ENCODE results near the gene STAP1.
"Not testable (repeated sequence)": the region's sequence is repeated elsewhere in the genome, so short reads cannot be mapped to it uniquely, and the experiment has no call there.

Gene STAP1, protein sequence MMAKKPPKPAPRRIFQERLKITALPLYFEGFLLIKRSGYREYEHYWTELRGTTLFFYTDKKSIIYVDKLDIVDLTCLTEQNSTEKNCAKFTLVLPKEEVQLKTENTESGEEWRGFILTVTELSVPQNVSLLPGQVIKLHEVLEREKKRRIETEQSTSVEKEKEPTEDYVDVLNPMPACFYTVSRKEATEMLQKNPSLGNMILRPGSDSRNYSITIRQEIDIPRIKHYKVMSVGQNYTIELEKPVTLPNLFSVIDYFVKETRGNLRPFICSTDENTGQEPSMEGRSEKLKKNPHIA

GRCh38 chr4:67558493-67558892, at the start of gene STAP1:
STAP1 (plus strand) TSS chr4:67558727; CDS start chr4:67558810, 83 bp downstream.
- peaks cover 34% of the 10 kb centered on the region for H3K4me1 Mint-ChIP-seq (ENCODE audit: low read depth)

DNA sequence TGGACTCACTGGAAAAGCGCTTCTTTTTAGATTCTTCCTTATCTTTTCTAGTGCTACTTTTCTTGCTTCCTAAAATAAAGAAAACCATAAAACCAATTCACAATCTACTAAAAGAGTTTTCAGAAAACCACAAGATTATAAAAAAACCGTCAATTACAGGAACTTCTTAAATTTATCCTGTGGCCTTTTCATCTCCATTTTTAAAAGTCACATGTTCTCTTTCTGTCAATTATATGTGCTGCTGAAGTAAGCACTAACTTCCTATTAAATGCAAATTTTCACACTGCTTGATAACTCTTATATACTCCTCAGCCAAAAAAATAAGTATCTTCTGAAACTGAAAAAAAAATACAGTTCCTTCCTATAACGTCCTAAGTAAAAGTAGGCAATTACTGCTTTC, 46.0 kb upstream of the STAP1 start:
- Mint-ChIP-seq H3K27me3 (no peaks in the 10 kb centered on the region), H3K36me3 (ENCODE audit: low read depth) (peaks cover 91% of the 10 kb centered on the region), H3K4me1 (ENCODE audit: low read depth) (peaks cover 30% of the 10 kb centered on the region), H3K9me3 (no peaks in the 10 kb centered on the region), H3K4me3 (no peak overlapping the region), H3K27ac (peak overlapping the region; percentile 40)
- DNase-seq = no peak

More at GRCh38 chr4:67558493-67558892, at the start of gene STAP1:
- DNase-seq = no peak
- H3K27ac Mint-ChIP-seq = peak within 1 kb of the TSS; percentile 90
- no peaks in the 10 kb centered on the region for H3K36me3 Mint-ChIP-seq (ENCODE audit: low read depth)
- no peaks in the 10 kb centered on the region for H3K9me3 Mint-ChIP-seq
- H3K27me3 Mint-ChIP-seq = no peaks in the 10 kb centered on the region
- peak within 1 kb of the TSS; percentile 80 for H3K4me3 Mint-ChIP-seq

- peaks cover 54% of the 10 kb centered on the region for H3K4me1 Mint-ChIP-seq (ENCODE audit: low read depth)
- H3K4me3 Mint-ChIP-seq = no peak overlapping the region
- H3K27ac Mint-ChIP-seq = peak overlapping the region; percentile 4
- no peaks in the 10 kb centered on the region for H3K27me3 Mint-ChIP-seq
- H3K9me3 Mint-ChIP-seq = no peaks in the 10 kb centered on the region
- H3K36me3 Mint-ChIP-seq (ENCODE audit: low read depth) = peaks cover 80% of the 10 kb centered on the region
- no peak for DNase-seq
These were observed 38.4 kb upstream of the STAP1 start for GRCh38 chr4:67520141-67520540.

DNA sequence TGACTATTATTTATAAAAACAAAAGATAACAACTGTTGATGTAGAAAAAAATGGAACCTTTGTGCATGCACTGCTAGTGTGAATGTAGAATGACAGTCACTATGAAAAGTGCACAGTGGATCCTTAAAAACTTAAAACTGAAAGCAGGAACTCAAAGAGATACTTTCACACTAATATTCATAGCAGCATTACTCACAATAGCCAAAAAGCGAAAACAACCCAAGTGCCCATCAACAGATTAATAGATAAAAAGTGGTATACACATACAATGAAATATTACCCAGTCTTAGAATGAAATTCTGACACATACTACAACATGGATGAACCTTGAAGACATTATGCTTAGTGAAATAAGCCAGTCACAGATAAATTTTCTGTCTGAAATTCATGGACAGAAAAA, 37.0 kb upstream of the STAP1 start:
- Mint-ChIP-seq H3K36me3 (ENCODE audit: low read depth) (peaks cover 78% of the 10 kb centered on the region), H3K27ac (peak overlapping the region; percentile 49), H3K9me3 (no peaks in the 10 kb centered on the region)

GRCh38 chr4:67522230-67522629, 36.3 kb upstream of the STAP1 start:
- Mint-ChIP-seq H3K27ac (peak overlapping the region; percentile 96), H3K4me3 (peak overlapping the region; percentile 33), H3K4me1 (ENCODE audit: low read depth) (peaks cover 64% of the 10 kb centered on the region), H3K27me3 (no peaks in the 10 kb centered on the region), H3K9me3 (no peaks in the 10 kb centered on the region), H3K36me3 (ENCODE audit: low read depth) (peaks cover 78% of the 10 kb centered on the region)
- DNase-seq = no peak

More for the DNA sequence above, 37.0 kb upstream of the STAP1 start:
- Mint-ChIP-seq H3K4me1 (ENCODE audit: low read depth) (peaks cover 61% of the 10 kb centered on the region), H3K27me3 (no peaks in the 10 kb centered on the region), H3K4me3 (no peak overlapping the region)
- no peak for DNase-seq

DNA sequence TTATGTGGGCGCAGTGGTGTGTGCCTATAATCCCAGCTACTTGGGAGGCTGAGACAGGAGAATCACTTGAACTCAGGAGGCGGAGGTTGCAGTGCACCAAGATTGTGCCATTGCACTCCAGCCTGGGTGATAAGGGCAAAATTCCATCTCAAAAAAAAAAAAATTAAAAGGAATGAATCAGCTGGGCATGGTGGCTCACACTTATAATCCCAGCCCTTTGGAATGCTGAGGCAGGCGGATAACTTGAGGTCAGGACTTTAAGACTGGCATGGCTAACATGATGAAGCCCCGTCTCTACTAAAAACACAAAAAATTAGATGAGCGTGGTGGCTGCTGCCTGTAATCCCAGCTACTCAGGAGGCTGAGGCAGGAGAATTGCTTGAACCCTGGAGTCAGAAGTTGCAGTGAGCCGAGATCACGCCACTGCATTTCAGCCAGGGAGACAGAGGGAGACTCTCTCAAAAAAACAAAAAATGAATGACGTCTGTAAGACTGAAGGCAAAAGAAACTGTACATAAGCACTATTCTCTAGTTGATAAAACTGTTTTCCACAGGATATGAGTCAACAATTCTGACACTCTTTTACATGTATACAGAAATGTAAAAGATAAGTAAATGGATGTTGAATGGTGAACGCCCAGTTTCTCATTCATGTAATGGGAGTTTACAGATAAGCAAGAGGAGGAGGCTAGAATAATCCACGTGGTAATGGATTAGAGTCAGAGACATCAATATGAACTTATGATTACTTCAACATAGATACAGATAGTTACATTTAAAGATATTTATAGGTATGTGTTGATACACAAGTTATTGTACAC, 35.5 kb upstream of the STAP1 start:
- DNase-seq = no peak
- Mint-ChIP-seq H3K4me1 (ENCODE audit: low read depth) (peaks cover 69% of the 10 kb centered on the region), H3K36me3 (ENCODE audit: low read depth) (peaks cover 77% of the 10 kb centered on the region), H3K27ac (peak overlapping the region; percentile 96), H3K4me3 (peak overlapping the region; percentile 62), H3K9me3 (no peaks in the 10 kb centered on the region), H3K27me3 (no peaks in the 10 kb centered on the region)

DNA sequence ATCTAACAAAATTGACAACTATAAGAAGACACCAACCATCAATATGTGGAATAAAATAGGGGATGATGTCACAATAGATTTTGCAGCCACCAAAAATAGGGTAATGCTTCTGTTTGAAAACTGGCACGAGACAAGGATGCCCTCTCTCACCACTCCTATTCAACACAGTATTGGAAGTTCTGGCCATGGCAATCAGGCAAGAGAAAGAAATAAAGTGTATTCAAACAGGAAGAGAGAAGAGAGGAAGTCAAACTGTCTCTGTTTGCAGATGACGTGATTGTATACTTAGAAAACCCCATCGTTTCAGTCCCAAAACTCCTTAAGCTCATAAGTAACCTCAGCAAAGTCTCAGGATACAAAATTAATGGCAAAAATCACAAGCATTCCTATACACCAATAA, 34.4 kb upstream of the STAP1 start:
- peak overlapping the region; percentile 96 for H3K27ac Mint-ChIP-seq
- H3K4me1 Mint-ChIP-seq (ENCODE audit: low read depth) = peaks cover 75% of the 10 kb centered on the region
- not testable (repeated sequence) for H3K4me3 Mint-ChIP-seq, DNase-seq, H3K9me3 Mint-ChIP-seq, H3K27me3 Mint-ChIP-seq
- H3K36me3 Mint-ChIP-seq (ENCODE audit: low read depth) = peaks cover 77% of the 10 kb centered on the region

DNA sequence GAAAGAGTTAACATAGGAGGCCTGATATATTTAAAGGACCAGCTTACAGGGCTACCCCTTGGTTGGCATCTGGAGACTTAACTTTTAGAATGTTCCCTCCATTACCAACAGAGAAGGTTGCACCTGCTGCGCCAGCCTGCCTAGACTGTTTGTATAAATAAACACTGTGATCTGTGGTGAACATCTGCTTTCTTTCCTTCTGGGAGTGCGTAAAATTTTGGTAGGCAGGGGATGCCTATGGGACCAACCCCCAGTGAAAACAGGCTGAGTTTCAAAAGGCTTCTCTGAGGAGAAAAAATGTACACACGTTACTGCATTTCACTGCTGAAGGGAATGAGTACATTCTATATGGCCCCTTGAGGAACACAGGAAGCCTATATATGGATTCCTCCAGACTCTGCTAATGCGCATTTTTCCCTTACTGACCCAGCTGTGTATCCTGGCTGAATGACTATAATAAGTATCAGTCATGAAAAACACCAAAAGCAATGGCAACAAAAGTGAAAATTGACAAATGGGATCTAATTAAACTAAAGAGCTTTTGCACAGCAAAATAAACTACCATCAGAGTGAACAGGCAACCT, 27.1 kb upstream of the STAP1 start:
- H3K4me1 Mint-ChIP-seq (ENCODE audit: low read depth) = peaks cover 57% of the 10 kb centered on the region

DNA sequence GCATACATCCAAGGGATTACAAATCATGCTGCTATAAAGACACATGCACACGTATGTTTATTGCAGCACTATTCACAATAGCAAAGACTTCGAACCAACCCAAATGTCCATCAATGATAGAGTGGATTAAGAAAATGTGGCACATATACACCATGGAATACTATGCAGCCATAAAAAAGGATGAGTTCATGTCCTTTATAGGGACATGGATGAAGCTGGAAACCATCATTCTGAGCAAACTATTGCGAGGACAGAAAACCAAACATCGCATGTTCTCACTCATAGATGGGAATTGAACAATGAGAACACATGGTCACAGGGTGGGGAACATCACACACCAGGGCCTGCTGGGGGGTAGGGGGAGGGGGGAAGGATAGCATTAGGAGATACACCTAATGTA, 26.1 kb upstream of the STAP1 start:
- peaks cover 49% of the 10 kb centered on the region for H3K4me1 Mint-ChIP-seq (ENCODE audit: low read depth)
- H3K36me3 Mint-ChIP-seq (ENCODE audit: low read depth) = peaks cover 86% of the 10 kb centered on the region
- H3K27ac Mint-ChIP-seq, DNase-seq, H3K27me3 Mint-ChIP-seq, H3K4me3 Mint-ChIP-seq, H3K9me3 Mint-ChIP-seq: not testable (repeated sequence)

More for the DNA sequence above, 27.1 kb upstream of the STAP1 start:
- no peak overlapping the region for H3K4me3 Mint-ChIP-seq
- H3K27ac Mint-ChIP-seq = no peak overlapping the region
- H3K9me3 Mint-ChIP-seq = peaks cover 8% of the 10 kb centered on the region
- H3K36me3 Mint-ChIP-seq (ENCODE audit: low read depth) = peaks cover 88% of the 10 kb centered on the region
- no peaks in the 10 kb centered on the region for H3K27me3 Mint-ChIP-seq
- no peak for DNase-seq

GRCh38 chr4:67533112-67533511, 25.4 kb upstream of the STAP1 start:
- DNase-seq = no peak
- Mint-ChIP-seq H3K36me3 (ENCODE audit: low read depth) (peaks cover 87% of the 10 kb centered on the region), H3K27ac (no peak overlapping the region)

DNA sequence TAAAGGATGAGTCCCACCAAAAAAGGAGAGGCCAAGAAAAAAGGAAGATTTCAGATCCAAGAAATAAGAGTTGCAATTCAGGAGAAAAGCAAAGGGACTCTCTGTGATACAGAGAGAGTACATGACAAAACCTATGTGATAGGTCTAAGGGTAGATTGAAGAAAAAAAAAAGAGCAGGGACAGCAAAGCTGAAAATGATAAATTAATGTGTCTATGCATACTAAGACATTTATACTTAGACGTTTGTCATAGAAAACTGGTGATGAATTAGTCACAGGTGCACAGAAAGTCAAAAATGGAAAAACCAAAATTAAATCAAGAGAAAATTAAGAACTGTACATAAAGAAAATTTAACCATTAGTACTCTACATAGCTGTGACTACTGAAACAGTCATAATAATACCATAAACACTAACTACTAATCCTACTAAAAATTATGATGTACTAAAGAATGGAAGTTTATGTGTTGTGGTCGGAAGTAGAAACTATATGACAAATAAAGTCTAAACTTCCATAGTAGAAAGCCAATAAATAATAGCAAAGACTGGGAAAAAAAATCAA, 23.2 kb upstream of the STAP1 start:
- Mint-ChIP-seq H3K4me3 (no peak overlapping the region), H3K4me1 (ENCODE audit: low read depth) (peaks cover 50% of the 10 kb centered on the region), H3K27ac (peak overlapping the region; percentile 60)

More at GRCh38 chr4:67533112-67533511, 25.4 kb upstream of the STAP1 start:
- H3K27me3 Mint-ChIP-seq = no peaks in the 10 kb centered on the region
- H3K9me3 Mint-ChIP-seq = peaks cover 8% of the 10 kb centered on the region
- peaks cover 45% of the 10 kb centered on the region for H3K4me1 Mint-ChIP-seq (ENCODE audit: low read depth)
- H3K4me3 Mint-ChIP-seq = no peak overlapping the region

DNA sequence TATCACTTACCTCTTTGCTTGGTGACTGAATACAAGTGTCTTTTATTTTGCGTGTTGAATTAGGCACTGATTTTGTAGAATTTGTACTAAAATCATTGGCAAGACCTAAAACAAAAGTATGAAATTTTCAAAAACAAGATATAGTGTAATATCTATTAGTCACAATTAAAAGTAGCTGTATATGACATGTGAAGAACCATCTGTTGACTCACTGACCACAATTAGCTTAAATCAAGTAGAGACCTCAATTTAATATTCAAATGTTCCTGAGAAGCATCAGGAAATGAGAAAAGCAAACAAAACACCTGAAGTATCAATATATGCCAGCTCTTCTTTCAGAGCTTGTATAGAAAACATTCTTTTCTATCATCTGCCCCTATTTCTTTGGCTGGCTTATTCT, 18.7 kb upstream of the STAP1 start:
- no peak overlapping the region for H3K4me3 Mint-ChIP-seq
- no peaks in the 10 kb centered on the region for H3K27me3 Mint-ChIP-seq
- peak overlapping the region; percentile 77 for H3K27ac Mint-ChIP-seq
- no peak for DNase-seq
- peaks cover 61% of the 10 kb centered on the region for H3K4me1 Mint-ChIP-seq (ENCODE audit: low read depth)
- no peaks in the 10 kb centered on the region for H3K9me3 Mint-ChIP-seq
- peaks cover 85% of the 10 kb centered on the region for H3K36me3 Mint-ChIP-seq (ENCODE audit: low read depth)

More for the DNA sequence above, 23.2 kb upstream of the STAP1 start:
- DNase-seq = no peak
- Mint-ChIP-seq H3K36me3 (ENCODE audit: low read depth) (peaks cover 89% of the 10 kb centered on the region), H3K27me3 (no peaks in the 10 kb centered on the region), H3K9me3 (peaks cover 8% of the 10 kb centered on the region)

- no peaks in the 10 kb centered on the region for H3K9me3 Mint-ChIP-seq
- peak overlapping the region; percentile 0 for H3K27ac Mint-ChIP-seq
These were observed 16.5 kb upstream of the STAP1 start for GRCh38 chr4:67542076-67542475.

GRCh38 chr4:67545199-67546003, 13.1 kb upstream of the STAP1 start, which contains the start of gene CENPC:
CENPC (minus strand) TSS chr4:67545503; CDS start chr4:67545355, 148 bp downstream.
- H3K27me3 Mint-ChIP-seq = no peaks in the 10 kb centered on the region
- peak within 1 kb of the TSS; percentile 95 for H3K4me3 Mint-ChIP-seq
- H3K4me1 Mint-ChIP-seq (ENCODE audit: low read depth) = peaks cover 37% of the 10 kb centered on the region
- H3K36me3 Mint-ChIP-seq (ENCODE audit: low read depth) = peaks cover 40% of the 10 kb centered on the region
- no peaks in the 10 kb centered on the region for H3K9me3 Mint-ChIP-seq
- DNase-seq = peak; percentile 93
- H3K27ac Mint-ChIP-seq = peak within 1 kb of the TSS; percentile 95

More at GRCh38 chr4:67542076-67542475, 16.5 kb upstream of the STAP1 start:
- DNase-seq = no peak
- Mint-ChIP-seq H3K27me3 (no peaks in the 10 kb centered on the region), H3K4me3 (no peak overlapping the region), H3K4me1 (ENCODE audit: low read depth) (peaks cover 52% of the 10 kb centered on the region), H3K36me3 (ENCODE audit: low read depth) (peaks cover 71% of the 10 kb centered on the region)
